Measurements from ENCODE around the gene ZNF397. TPM values are rescaled to one million over a fixed set of nuclear protein-coding genes. Genes with fewer than 3 reads are reported as not detected.
"Not testable (repeated sequence)": the region's sequence is repeated elsewhere in the genome, so short reads cannot be mapped to it uniquely, and the experiment has no call there.

Gene ZNF397
- total RNA-seq, result 4.6 and 10.3 TPM in 2 replicates

GRCh38 chr18:35240664-35241447 is at the start of gene ZNF397:
TSS of gene ZNF397 (plus strand) at chr18:35241034. CDS start at chr18:35242471, 1,437 bp downstream.
- peak; percentile 97 to 98 for DNase-seq (ENCODE audit: low read depth in 2 of 2)

GRCh38 chr18:35191698-35192025 is 49.2 kb upstream of the ZNF397 start:
- no peak for DNase-seq (ENCODE audit: low read depth in 2 of 2)

GRCh38 chr18:35192415-35192814 is 48.4 kb upstream of the ZNF397 start:
- no peak for DNase-seq (ENCODE audit: low read depth in 2 of 2)

- no peak for DNase-seq (ENCODE audit: low read depth in 2 of 2)
Measured at GRCh38 chr18:35193316-35193715, 47.5 kb upstream of the ZNF397 start.

GRCh38 chr18:35197296-35197695 is 43.5 kb upstream of the ZNF397 start:
- no peak for DNase-seq (ENCODE audit: low read depth in 2 of 2)

GRCh38 chr18:35201256-35201931 is 39.4 kb upstream of the ZNF397 start:
- no peak for DNase-seq (ENCODE audit: low read depth in 2 of 2)

GRCh38 chr18:35203067-35203466 is 37.8 kb upstream of the ZNF397 start:
- peak in 1 of 2 donors; percentile 3 for DNase-seq (ENCODE audit: low read depth in 2 of 2)

GRCh38 chr18:35205199-35205712 is 35.6 kb upstream of the ZNF397 start:
- DNase-seq (ENCODE audit: low read depth in 2 of 2), result no peak

- DNase-seq (ENCODE audit: low read depth in 2 of 2), result not testable (repeated sequence)
Measured at GRCh38 chr18:35205746-35206458, 34.9 kb upstream of the ZNF397 start.

- DNase-seq (ENCODE audit: low read depth in 2 of 2), result no peak
Measured at GRCh38 chr18:35215026-35215425, 25.8 kb upstream of the ZNF397 start.

GRCh38 chr18:35216611-35217010 is 24.2 kb upstream of the ZNF397 start:
- DNase-seq (ENCODE audit: low read depth in 2 of 2), result not testable (repeated sequence)

GRCh38 chr18:35219331-35219730 is 21.5 kb upstream of the ZNF397 start:
- DNase-seq (ENCODE audit: low read depth in 2 of 2), result not testable (repeated sequence)

- DNase-seq (ENCODE audit: low read depth in 2 of 2), result no peak
Measured at GRCh38 chr18:35220424-35220823, 20.4 kb upstream of the ZNF397 start.

- DNase-seq (ENCODE audit: low read depth in 2 of 2), result no peak
Measured at GRCh38 chr18:35223797-35224196, 17.0 kb upstream of the ZNF397 start.

- peak in 1 of 2 donors; percentile 3 for DNase-seq (ENCODE audit: low read depth in 2 of 2)
Measured at GRCh38 chr18:35227254-35227653, 13.6 kb upstream of the ZNF397 start.

- peak; percentile 80 to 89 for DNase-seq (ENCODE audit: low read depth in 2 of 2)
Measured at GRCh38 chr18:35231052-35231451, 9.8 kb upstream of the ZNF397 start.

GRCh38 chr18:35236571-35237363 is 4.1 kb upstream of the ZNF397 start:
- DNase-seq (ENCODE audit: low read depth in 2 of 2), result no peak

GRCh38 chr18:35239314-35239713 is 1.5 kb upstream of the ZNF397 start:
- no peak for DNase-seq (ENCODE audit: low read depth in 2 of 2)

GRCh38 chr18:35241448-35241804 is 592 bp downstream of the ZNF397 start:
- no peak for DNase-seq (ENCODE audit: low read depth in 2 of 2)

- peak in 1 of 2 donors; percentile 10 for DNase-seq (ENCODE audit: low read depth in 2 of 2)
Measured at GRCh38 chr18:35242426-35242825, 1.6 kb downstream of the ZNF397 start.

- DNase-seq (ENCODE audit: low read depth in 2 of 2), result no peak
Measured at GRCh38 chr18:35244671-35245070, 3.8 kb downstream of the ZNF397 start.

All from lung microvascular endothelial cell (primary cell).